Measurements from ENCODE around the gene GBGT1. TPM values are rescaled to one million over a fixed set of nuclear protein-coding genes. Genes with fewer than 3 reads are reported as not detected.

The GBGT1 gene
- total RNA-seq, 6 donors from 2014 or later, result 9.1 to 71.2 (median 36.0) TPM

GRCh38 chr9:133117271-133118178 is 46.2 kb downstream of the GBGT1 start:
- Histone ChIP-seq H3K9me3 (no peaks in the 10 kb centered on the region), H3K4me3 (no peak overlapping the region), H3K36me3 (no peaks in the 10 kb centered on the region), H3K27me3 (no peaks in the 10 kb centered on the region), H3K4me1 (peaks cover 91 to 97% (median 93%) of the 10 kb centered on the region in 4 donors), H3K27ac (peak overlapping the region; percentile 49 to 96 (median 94))
- DNase-seq (peak; percentile 74 to 81), ATAC-seq (ENCODE audit: low FRiP score in 2 of 2) (no peak)
- 51 to 62% methylated on average over 5 to 18 of the region's 18 CpGs for WGBS, 2 donors
- peak in 1 of 6 experiments; percentile 29 for TF ChIP-seq CTCF (IDR thresholded peaks at IDR 0.05)
- TF ChIP-seq POLR2A (IDR thresholded peaks at IDR 0.05), result no peak
- no peak for TF ChIP-seq EP300 (IDR thresholded peaks at IDR 0.05)
- no peak for TF ChIP-seq POLR2AphosphoS5 (IDR thresholded peaks at IDR 0.05)

- H3K4me3 ChIP-seq, result no peak overlapping the region
- 82 to 86% methylated on average over 11 to 18 of the region's 20 CpGs for WGBS, 2 donors
- peaks cover 0 to 2% (median under 1%) of the 10 kb centered on the region in 4 donors for H3K36me3 ChIP-seq
- H3K27me3 ChIP-seq, result no peaks in the 10 kb centered on the region
- ATAC-seq (ENCODE audit: low FRiP score in 2 of 2), result no peak
- no peaks in the 10 kb centered on the region for H3K9me3 ChIP-seq
- DNase-seq, result peak in 1 of 2 donors; percentile 73
- H3K27ac ChIP-seq, result peak overlapping the region in 3 of 4 donors; percentile 80 to 96 (median 95)
- H3K4me1 ChIP-seq, result peaks cover 90 to 97% (median 91%) of the 10 kb centered on the region in 4 donors
- TF ChIP-seq EP300 (IDR thresholded peaks at IDR 0.05) (no peak), CTCF (IDR thresholded peaks at IDR 0.05) (no peak), POLR2AphosphoS5 (IDR thresholded peaks at IDR 0.05) (no peak), POLR2A (IDR thresholded peaks at IDR 0.05) (no peak)
Measured at GRCh38 chr9:133116346-133117231, 47.1 kb downstream of the GBGT1 start.

- H3K36me3 ChIP-seq, result peaks cover 0 to 11% (median 5%) of the 10 kb centered on the region in 4 donors
- no peaks in the 10 kb centered on the region for H3K9me3 ChIP-seq
- 85 to 87% methylated on average over 6 to 32 of the region's 32 CpGs for WGBS, 2 donors
- peaks cover 87 to 94% (median 88%) of the 10 kb centered on the region in 4 donors for H3K4me1 ChIP-seq
- TF ChIP-seq EP300 (IDR thresholded peaks at IDR 0.05), result no peak
- TF ChIP-seq POLR2A (IDR thresholded peaks at IDR 0.05), result peak in 1 of 4 donors; percentile 15
- no peak for TF ChIP-seq POLR2AphosphoS5 (IDR thresholded peaks at IDR 0.05)
- H3K4me3 ChIP-seq, result no peak overlapping the region
- peak overlapping the region; percentile 80 to 96 (median 90) for H3K27ac ChIP-seq
- ATAC-seq (ENCODE audit: low FRiP score in 2 of 2), result no peak
- H3K27me3 ChIP-seq, result no peaks in the 10 kb centered on the region
- peak in 1 of 2 donors; percentile 60 for DNase-seq
Measured at GRCh38 chr9:133115604-133116345, 47.9 kb downstream of the GBGT1 start.

GRCh38 chr9:133114886-133115603 is 48.7 kb downstream of the GBGT1 start:
- ATAC-seq (ENCODE audit: low FRiP score in 2 of 2) (no peak), DNase-seq (peak in 1 of 2 donors; percentile 64)
- H3K4me3 ChIP-seq, result no peak overlapping the region
- WGBS, 2 donors, result 75 to 82% methylated on average over 5 to 14 of the region's 19 CpGs
- no peak for TF ChIP-seq POLR2A (IDR thresholded peaks at IDR 0.05)
- TF ChIP-seq CTCF (IDR thresholded peaks at IDR 0.05), result no peak
- TF ChIP-seq EP300 (IDR thresholded peaks at IDR 0.05), result no peak
- TF ChIP-seq POLR2AphosphoS5 (IDR thresholded peaks at IDR 0.05), result no peak
- peak overlapping the region; percentile 80 to 95 (median 84) for H3K27ac ChIP-seq
- H3K36me3 ChIP-seq, result peaks cover 5 to 18% (median 11%) of the 10 kb centered on the region in 4 donors
- H3K9me3 ChIP-seq, result no peaks in the 10 kb centered on the region
- H3K27me3 ChIP-seq, result no peaks in the 10 kb centered on the region
- peaks cover 80 to 86% (median 84%) of the 10 kb centered on the region in 4 donors for H3K4me1 ChIP-seq
